Vagina (tissue), 2 donors: ENCODE results near the gene BATF.

Experiments used
- POLR2AphosphoS5 ChIP-seq, 2 donors: sonication (generic); formaldehyde crosslinking; IDR thresholded peaks; one replicate each; pipeline ENCODE4 v1.9.0; 2017; ENCODE audit warnings: antibody characterized with exemption in 2 of 2, mild to moderate bottlenecking in 2 of 2, low read depth in 1 of 2; ENCODE audit not compliant: insufficient read depth in 1 of 2
- TF ChIP-seq, protein P1 (sequence below), 3 experiments: fragments of 450-650 bp in 2 of 3; fragments of 200-600 bp in 1 of 3; sonication (generic) in 1 of 3; IDR thresholded peaks; one replicate each; pipeline ENCODE4 v1.5.1; 2017 to 2019; ENCODE audit warnings: antibody characterized with exemption in 3 of 3, mild to moderate bottlenecking in 2 of 3, moderate library complexity in 2 of 3

DNA sequence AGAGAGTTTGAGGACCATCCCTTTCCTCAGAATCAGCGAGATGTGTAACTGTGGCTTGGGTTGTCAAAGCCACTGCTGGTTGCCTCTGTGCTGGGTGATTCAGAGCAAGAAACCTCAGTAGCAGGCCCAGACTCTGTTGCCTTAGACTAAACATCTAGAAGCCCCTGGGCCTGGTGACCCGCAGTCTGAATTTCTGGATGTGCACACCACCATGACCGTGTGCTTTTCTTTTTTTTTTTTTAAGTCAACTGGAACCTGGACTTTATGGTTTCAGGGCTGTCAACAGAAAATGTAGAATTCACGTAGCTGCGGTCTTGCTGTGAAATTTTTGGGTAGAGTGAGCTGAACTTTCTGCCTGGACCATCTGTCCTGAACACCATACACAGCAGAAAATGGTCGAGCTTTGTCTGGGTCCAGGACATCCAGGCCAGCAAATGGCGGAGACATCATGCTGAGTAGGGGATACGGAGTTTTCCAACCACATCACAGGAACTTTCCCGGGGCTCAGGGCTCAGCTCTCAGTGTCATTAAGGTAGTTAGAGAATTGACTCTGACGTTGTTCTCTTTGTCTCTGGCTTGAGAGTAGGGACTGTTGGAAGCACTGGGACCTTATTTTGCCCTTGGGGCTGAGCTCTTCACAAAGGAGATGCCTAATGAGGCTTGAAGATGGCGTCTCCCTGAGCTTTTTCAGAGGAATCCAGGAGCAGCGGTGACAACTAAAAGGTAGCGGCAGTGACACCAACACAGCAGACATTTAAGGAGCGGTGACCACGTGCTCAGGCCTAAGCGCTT lies 23.0 kb upstream of the BATF start:
- TF ChIP-seq, protein P1, sequence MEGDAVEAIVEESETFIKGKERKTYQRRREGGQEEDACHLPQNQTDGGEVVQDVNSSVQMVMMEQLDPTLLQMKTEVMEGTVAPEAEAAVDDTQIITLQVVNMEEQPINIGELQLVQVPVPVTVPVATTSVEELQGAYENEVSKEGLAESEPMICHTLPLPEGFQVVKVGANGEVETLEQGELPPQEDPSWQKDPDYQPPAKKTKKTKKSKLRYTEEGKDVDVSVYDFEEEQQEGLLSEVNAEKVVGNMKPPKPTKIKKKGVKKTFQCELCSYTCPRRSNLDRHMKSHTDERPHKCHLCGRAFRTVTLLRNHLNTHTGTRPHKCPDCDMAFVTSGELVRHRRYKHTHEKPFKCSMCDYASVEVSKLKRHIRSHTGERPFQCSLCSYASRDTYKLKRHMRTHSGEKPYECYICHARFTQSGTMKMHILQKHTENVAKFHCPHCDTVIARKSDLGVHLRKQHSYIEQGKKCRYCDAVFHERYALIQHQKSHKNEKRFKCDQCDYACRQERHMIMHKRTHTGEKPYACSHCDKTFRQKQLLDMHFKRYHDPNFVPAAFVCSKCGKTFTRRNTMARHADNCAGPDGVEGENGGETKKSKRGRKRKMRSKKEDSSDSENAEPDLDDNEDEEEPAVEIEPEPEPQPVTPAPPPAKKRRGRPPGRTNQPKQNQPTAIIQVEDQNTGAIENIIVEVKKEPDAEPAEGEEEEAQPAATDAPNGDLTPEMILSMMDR (IDR thresholded peaks at IDR 0.05), result no peak
- no peak for TF ChIP-seq POLR2AphosphoS5 (IDR thresholded peaks at IDR 0.05; ENCODE audit: insufficient read depth in 1 of 2, low read depth in 1 of 2)
